Pericardium fibroblast (primary cell): ENCODE measurements around the gene MADCAM1. TPM values are rescaled to one million over a fixed set of nuclear protein-coding genes. Genes with fewer than 3 reads are reported as not detected.

Source experiments
- total RNA-seq: library from RNA; depleted of rRNA; stranded (reverse); fragments of >200 nt; gene quantifications from 2 replicates; pipeline ENCODE4 v1.2.3, GENCODE V29; 2015

Gene MADCAM1
- not detected in 2 replicates for total RNA-seq

GRCh38 chr19:496112-496665 is at the start of gene MADCAM1:
Gene MADCAM1, plus strand, starts transcription at chr19:496486. Its CDS starts 14 bp downstream, at chr19:496500.

GRCh38 chr19:460877-461720 is 35.2 kb upstream of the MADCAM1 start, which contains the start of gene SHC2:
Gene SHC2, minus strand, starts transcription at chr19:461033. Its CDS starts 37 bp downstream, at chr19:460996.

GRCh38 chr19:507286-508203 is 11.3 kb downstream of the MADCAM1 start, which contains the start of gene TPGS1:
Gene TPGS1, plus strand, starts transcription at chr19:507497. Its CDS starts 10 bp downstream, at chr19:507507.

GRCh38 chr19:531753-532560 is 35.7 kb downstream of the MADCAM1 start, which contains the start of gene CDC34:
Gene CDC34, plus strand, starts transcription at chr19:531760. Its CDS starts 172 bp downstream, at chr19:531932.

GRCh38 chr19:543910-544608 is 47.8 kb downstream of the MADCAM1 start, which contains the start of gene GZMM:
Gene GZMM, plus strand, starts transcription at chr19:544053. Its CDS starts 19 bp downstream, at chr19:544072.

Other genes with a start within 250 kb of the MADCAM1 start
- gene PLPP2, start 205.1 kb upstream of the MADCAM1 start, total RNA-seq: 2.6 and 18.8 TPM in 2 replicates
- gene MIER2, start 151.7 kb upstream of the MADCAM1 start, total RNA-seq: 8.0 and 10.2 TPM in 2 replicates
- gene C2CD4C, start 87.3 kb upstream of the MADCAM1 start, total RNA-seq: 0.26 TPM in 1 of 2 replicates, not detected in the other
- gene SHC2, start 35.5 kb upstream of the MADCAM1 start, total RNA-seq: 5.5 and 11.6 TPM in 2 replicates
- 93.8 and 99.7 TPM in 2 replicates for gene TPGS1, start 11.0 kb downstream of the MADCAM1 start, total RNA-seq
- gene CDC34, start 35.3 kb downstream of the MADCAM1 start, total RNA-seq: 109 and 112 TPM in 2 replicates
- 0.23 TPM in 1 of 2 replicates, not detected in the other for gene GZMM, start 47.6 kb downstream of the MADCAM1 start, total RNA-seq
- gene BSG, start 76.1 kb downstream of the MADCAM1 start, total RNA-seq: 809 and 860 TPM in 2 replicates
- gene HCN2, start 93.4 kb downstream of the MADCAM1 start, total RNA-seq: 3.9 and 4.6 TPM in 2 replicates
- 18.2 and 21.0 TPM in 2 replicates for gene POLRMT, start 137.1 kb downstream of the MADCAM1 start, total RNA-seq
- gene FGF22, start 143.4 kb downstream of the MADCAM1 start, total RNA-seq: 0.26 TPM in 1 of 2 replicates, not detected in the other
- gene RNF126, start 166.7 kb downstream of the MADCAM1 start, total RNA-seq: 45.9 and 58.9 TPM in 2 replicates
- gene FSTL3, start 179.9 kb downstream of the MADCAM1 start, total RNA-seq: 280 and 441 TPM in 2 replicates
- gene PRSS57, start 199.0 kb downstream of the MADCAM1 start, total RNA-seq: not detected in 2 replicates
- 140 and 141 TPM in 2 replicates for gene PALM, start 212.4 kb downstream of the MADCAM1 start, total RNA-seq